Kidney epithelial cell (primary cell): ENCODE measurements around the gene CYLC2. TPM values are rescaled to one million over a fixed set of nuclear protein-coding genes. Genes with fewer than 3 reads are reported as not detected.

Experiments used
- DNase-seq: peaks from one replicate; pipeline ENCODE4 v3.0.0-alpha.2; 2010; ENCODE audit warnings: low read depth
- H3K27me3 ChIP-seq: 2 replicates; pipeline ENCODE4 v1.6.0; 2011; ENCODE audit warnings: low read length; ENCODE audit not compliant: control insufficient read depth, insufficient read depth
- H3K36me3 ChIP-seq: 2 replicates; pipeline ENCODE4 v1.5.1; 2011; ENCODE audit warnings: low read length; ENCODE audit not compliant: control insufficient read depth, insufficient read depth
- H3K4me3 ChIP-seq: 2 replicates; pipeline ENCODE4 v1.5.1; 2011; ENCODE audit warnings: low read depth, mild to moderate bottlenecking, control low read depth, low read length
- total RNA-seq: library from RNA; depleted of rRNA; stranded (reverse); fragments of >200 nt; gene quantifications from 2 replicates; pipeline ENCODE4 v1.2.3, GENCODE V29; 2015
- TF ChIP-seq, protein P1 (sequence below): IDR thresholded peaks from 2 replicates; pipeline ENCODE4 v1.5.1; 2011; ENCODE audit warnings: mild to moderate bottlenecking, moderate library complexity, low read length, control low read depth, inconsistent platforms; ENCODE audit not compliant: insufficient read depth, poor library complexity, severe bottlenecking

CYLC2 gene, protein sequence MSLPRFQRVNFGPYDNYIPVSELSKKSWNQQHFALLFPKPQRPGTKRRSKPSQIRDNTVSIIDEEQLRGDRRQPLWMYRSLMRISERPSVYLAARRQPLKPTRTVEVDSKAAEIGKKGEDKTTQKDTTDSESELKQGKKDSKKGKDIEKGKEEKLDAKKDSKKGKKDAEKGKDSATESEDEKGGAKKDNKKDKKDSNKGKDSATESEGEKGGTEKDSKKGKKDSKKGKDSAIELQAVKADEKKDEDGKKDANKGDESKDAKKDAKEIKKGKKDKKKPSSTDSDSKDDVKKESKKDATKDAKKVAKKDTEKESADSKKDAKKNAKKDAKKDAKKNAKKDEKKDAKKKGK
- total RNA-seq: not detected in 2 replicates

DNA sequence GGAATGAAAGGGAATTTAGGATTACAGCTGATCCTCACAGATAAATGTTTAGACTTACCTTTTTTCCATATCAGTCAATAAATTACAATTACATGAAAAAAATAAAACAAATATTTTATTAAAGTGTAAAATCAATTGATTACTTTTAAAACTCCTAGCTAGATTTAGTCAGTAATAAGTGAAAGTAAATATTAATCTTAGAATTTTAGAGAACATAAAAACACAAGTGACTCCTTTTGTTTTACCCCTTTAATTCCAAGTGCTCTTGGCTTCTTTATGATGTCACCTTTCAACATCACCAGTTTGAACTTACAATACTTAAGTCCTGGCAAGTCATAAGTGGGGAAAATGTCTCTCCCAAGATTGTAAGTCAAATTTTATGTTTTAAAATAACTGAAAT lies at the start of gene CYLC2:
CYLC2 (plus strand) TSS at position 301 of the 400 bp plus-strand sequence; CDS start at position 349, 48 bp downstream.
- Histone ChIP-seq H3K4me3 (no peak within 1 kb of the TSS), H3K27me3 (no peaks in the 10 kb centered on the region), H3K36me3 (no peaks in the 10 kb centered on the region)
- no peak for DNase-seq
- TF ChIP-seq, protein P1, sequence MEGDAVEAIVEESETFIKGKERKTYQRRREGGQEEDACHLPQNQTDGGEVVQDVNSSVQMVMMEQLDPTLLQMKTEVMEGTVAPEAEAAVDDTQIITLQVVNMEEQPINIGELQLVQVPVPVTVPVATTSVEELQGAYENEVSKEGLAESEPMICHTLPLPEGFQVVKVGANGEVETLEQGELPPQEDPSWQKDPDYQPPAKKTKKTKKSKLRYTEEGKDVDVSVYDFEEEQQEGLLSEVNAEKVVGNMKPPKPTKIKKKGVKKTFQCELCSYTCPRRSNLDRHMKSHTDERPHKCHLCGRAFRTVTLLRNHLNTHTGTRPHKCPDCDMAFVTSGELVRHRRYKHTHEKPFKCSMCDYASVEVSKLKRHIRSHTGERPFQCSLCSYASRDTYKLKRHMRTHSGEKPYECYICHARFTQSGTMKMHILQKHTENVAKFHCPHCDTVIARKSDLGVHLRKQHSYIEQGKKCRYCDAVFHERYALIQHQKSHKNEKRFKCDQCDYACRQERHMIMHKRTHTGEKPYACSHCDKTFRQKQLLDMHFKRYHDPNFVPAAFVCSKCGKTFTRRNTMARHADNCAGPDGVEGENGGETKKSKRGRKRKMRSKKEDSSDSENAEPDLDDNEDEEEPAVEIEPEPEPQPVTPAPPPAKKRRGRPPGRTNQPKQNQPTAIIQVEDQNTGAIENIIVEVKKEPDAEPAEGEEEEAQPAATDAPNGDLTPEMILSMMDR: no peak

DNA sequence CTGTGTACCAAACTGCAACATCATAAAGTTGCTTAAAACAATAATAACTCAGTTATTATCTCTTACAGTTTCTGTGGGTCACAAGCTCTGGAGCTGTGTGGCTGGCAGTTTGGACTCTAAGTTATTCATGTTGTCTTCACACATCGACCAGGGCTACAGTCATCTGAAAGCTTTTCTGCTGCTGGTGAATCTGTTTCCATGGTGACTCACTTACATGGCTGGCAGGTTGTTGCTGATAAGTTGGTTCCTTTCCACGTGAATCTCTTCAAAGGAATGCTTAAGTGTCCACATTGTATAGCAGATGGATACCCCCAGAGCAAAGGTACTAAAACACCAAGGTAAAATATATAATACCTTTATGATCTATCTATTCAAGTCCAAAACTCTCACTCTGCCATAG lies 44.8 kb upstream of the CYLC2 start:
- no peak overlapping the region for H3K4me3 ChIP-seq
- no peaks in the 10 kb centered on the region for H3K36me3 ChIP-seq
- TF ChIP-seq, protein P1: no peak
- no peak for DNase-seq
- no peaks in the 10 kb centered on the region for H3K27me3 ChIP-seq

DNA sequence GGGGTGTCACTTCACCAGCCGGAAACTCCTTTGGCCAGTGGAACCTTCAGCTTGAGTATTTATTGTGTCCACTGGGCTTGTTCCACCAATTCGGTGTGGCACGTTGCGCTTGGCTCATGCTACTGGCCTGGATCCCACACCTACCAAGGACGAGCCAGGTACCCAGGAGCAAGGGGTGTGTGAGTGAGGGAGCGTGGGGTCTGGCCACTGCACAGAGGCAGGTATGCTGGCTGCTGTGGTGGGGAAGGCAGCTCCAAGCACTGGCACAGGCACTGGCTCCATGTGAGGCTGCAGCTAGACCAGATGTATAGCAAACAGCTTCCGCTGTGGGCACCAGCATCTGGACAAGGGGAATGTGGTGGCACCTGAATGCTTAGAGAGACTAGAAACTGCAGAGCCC lies 28.1 kb upstream of the CYLC2 start:
- H3K36me3 ChIP-seq: no peaks in the 10 kb centered on the region
- H3K27me3 ChIP-seq: no peaks in the 10 kb centered on the region
- DNase-seq: no peak
- no peak overlapping the region for H3K4me3 ChIP-seq
- TF ChIP-seq, protein P1: no peak

DNA sequence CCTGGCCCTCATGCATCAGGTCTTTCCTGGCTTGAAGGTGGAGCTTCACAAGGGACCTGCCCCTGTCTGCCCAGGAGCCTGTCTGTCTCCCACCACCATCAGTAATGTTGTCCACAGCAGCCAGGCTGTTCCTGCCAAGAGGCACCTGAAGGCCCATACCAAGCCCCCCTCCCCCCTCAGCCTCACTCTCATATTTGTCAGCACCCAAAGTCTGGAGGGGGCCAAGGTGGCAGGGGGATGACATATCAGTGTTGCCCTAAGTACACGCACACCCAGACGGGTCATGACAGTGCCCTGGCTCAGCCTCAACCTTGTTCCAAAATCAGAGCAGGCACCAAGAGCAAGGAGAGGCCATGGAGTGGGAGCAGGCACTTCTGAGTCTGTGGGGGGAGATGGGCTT lies 27.2 kb upstream of the CYLC2 start:
- Histone ChIP-seq H3K36me3 (no peaks in the 10 kb centered on the region), H3K4me3 (no peak overlapping the region), H3K27me3 (no peaks in the 10 kb centered on the region)
- DNase-seq: no peak
- TF ChIP-seq, protein P1: no peak

DNA sequence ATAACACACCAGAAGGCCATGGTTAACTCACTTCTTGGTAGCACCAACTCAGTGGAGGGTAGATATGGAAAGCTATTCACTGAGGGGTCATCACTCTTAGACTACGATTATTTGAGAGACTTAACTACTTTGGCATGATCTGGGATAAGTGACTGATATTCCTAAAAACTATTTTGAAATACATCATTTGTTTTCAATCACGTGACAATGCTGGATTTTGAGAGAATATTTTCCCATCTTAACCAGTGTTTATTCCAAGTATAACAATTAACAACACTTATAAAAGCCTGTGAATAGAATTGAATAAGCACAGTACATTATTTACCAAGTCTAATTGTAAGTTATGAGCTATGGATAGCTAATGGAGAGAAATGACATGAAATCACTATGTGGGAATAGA lies 22.4 kb upstream of the CYLC2 start:
- H3K36me3 ChIP-seq: no peaks in the 10 kb centered on the region
- DNase-seq: no peak
- TF ChIP-seq, protein P1: no peak
- H3K4me3 ChIP-seq: no peak overlapping the region
- H3K27me3 ChIP-seq: no peaks in the 10 kb centered on the region

DNA sequence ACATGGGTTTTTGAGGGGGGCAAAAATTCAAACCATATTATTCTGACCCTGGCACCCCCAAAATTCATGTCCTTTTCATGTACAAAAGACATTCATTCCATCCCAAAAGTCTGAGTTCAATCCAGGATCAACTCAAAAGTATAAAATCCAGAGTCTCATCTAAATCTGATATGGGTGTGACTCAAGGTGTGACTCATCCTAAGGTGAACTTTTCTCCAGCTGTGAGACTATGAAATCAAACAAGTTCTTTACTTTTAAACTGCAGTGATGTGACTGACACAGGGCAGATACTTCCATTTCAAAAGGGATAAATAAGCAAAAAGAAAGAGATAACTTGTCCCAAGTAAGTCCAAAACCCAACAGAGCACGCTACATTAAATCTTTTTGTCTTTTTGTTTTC lies 20.6 kb upstream of the CYLC2 start:
- H3K36me3 ChIP-seq: no peaks in the 10 kb centered on the region
- TF ChIP-seq, protein P1: no peak
- H3K27me3 ChIP-seq: no peaks in the 10 kb centered on the region
- DNase-seq: no peak
- no peak overlapping the region for H3K4me3 ChIP-seq
